ENCODE results near the gene INPP4A. TPM values are rescaled to one million over a fixed set of nuclear protein-coding genes. Genes with fewer than 3 reads are reported as not detected.

Gene INPP4A
- total and polyA plus RNA-seq, 9 of the 15 experiments (the other 6 are each of a cell fraction or from before 2014, with no cell fraction given) = 1.8 to 15.7 (median 8.3) TPM

DNA sequence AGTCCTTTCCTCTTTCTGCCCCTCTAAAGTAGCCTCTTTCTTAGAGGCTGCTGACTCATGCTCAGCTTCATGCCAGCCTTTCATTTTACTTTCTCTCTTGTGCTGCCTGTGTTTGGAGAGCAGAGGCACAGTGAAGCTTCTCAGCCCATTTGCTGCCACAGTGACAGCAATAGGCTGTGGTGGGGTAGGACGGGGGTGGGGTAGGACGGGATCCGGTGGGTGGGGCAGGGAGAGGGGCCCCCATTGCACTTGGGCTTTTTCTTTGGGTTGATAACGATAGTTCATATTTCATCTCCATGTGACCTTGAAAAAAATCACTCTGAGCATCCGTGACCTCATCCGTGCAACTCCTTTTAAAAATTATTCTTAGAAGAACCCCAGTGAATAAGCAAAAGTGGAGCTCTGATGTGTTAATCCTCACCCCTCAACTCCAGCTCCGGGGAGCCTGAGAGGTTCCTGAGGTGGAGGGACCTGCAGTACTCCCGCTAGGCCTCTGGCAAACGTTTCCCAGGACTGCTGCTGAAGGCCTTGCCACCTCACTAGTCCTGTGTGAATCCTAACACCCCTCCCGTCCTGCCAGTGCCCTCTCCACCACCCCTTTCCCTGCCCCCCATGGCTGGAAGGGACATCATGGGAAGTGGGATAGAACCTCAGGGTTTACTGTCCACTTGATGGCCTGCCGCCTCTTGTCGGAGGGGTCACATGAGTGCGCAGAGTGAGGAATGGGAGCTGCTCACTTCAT, 70.8 kb downstream of the INPP4A start:
- Histone ChIP-seq H3K9me3 (replicated peaks; ENCODE audit: control insufficient read depth, insufficient read depth, low read depth, low read length) (no peaks in the 10 kb centered on the region), H3K27ac (ENCODE audit: extremely low read depth, low read depth, low read length) (peak overlapping the region; percentile 8; the same call in 1 of the 3 replicates), H3K4me1 (replicated peaks in 1 of 2; ENCODE audit: control insufficient read depth in 2 of 2, insufficient read depth in 2 of 2, low read length in 2 of 2) (peaks cover 26 to 38% of the 10 kb centered on the region in 2 experiments), H3K79me2 (ENCODE audit: control insufficient read depth, insufficient read depth, low read length) (peaks cover 4% of the 10 kb centered on the region; the same call in 1 of the 3 replicates), H3K36me3 (ENCODE audit: control insufficient read depth, insufficient read depth, low read length) (0 out of 3 replicates have a peak, but pooled peaks cover 5% of the 10 kb centered on the region), H3K4me3 (no peak overlapping the region), H4K20me1 (replicated peaks; ENCODE audit: control insufficient read depth, insufficient read depth, low read length) (no peaks in the 10 kb centered on the region), H3K4me2 (ENCODE audit: insufficient read depth, low read length) (peak overlapping the region; percentile 26; the same call in 1 of the 2 replicates), H3K27me3 (ENCODE audit: control insufficient read depth in 2 of 2, insufficient read depth in 2 of 2, low read length in 2 of 2) (no peaks in the 10 kb centered on the region), H3K9me1 (ENCODE audit: control insufficient read depth, insufficient read depth, low read length) (no peaks in the 10 kb centered on the region), H3K9ac (ENCODE audit: insufficient read depth in 1 of 2, low read depth in 2 of 2, low read length in 2 of 2) (peak overlapping the region in 1 of 2 experiments; percentile 79; a peak in 2 of 4 replicates), H2AFZ (ENCODE audit: low read depth, low read length) (no peak overlapping the region)
- no TSS peak for BruUV-seq (replicated peaks)
- DNase-seq (ENCODE audit: extremely low read depth in 1 of 4, low spot score in 3 of 4) (peak; percentile 22 to 42 (median 28)), FAIRE-seq (peak; percentile 42), ATAC-seq (peak; percentile 30)
- ChIA-PET CTCF (ENCODE audit: low intra/inter-chr PET ratio) (no interaction called here), POLR2A (interaction anchor here (0.6 to 1.3 kb wide), 3 partner anchors 11 to 28 kb away, joined by 3 to 6 read pairs (median 6); no protein-coding TSS in a partner anchor)
- intact Hi-C loops (cut with micrococcal nuclease) (no loop called here), in situ Hi-C loops (cut with MboI) (no loop called here)
- WGBS (ENCODE audit: insufficient coverage, low coverage, missing lambda C conversion rate) = 55% methylated on average over 8 of the region's 13 CpGs
- TF ChIP-seq POLR2H (tag; IDR thresholded peaks at IDR 0.05; ENCODE audit: low read depth) = no peak
- no peak for TF ChIP-seq HDAC1 (IDR thresholded peaks at IDR 0.05)
- TF ChIP-seq, protein P1, sequence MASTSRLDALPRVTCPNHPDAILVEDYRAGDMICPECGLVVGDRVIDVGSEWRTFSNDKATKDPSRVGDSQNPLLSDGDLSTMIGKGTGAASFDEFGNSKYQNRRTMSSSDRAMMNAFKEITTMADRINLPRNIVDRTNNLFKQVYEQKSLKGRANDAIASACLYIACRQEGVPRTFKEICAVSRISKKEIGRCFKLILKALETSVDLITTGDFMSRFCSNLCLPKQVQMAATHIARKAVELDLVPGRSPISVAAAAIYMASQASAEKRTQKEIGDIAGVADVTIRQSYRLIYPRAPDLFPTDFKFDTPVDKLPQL (IDR thresholded peaks at IDR 0.05; ENCODE audit: extremely low read depth, insufficient read length) = no peak
- TF ChIP-seq RBM39 (optimal IDR thresholded peaks at IDR 0.05; ENCODE audit: low read depth, low read length) = no peak
- no peak for TF ChIP-seq ZNF274 (IDR thresholded peaks at IDR 0.05; ENCODE audit: borderline replicate concordance, low read depth, low read length)
- TF ChIP-seq ZNF639 (CRISPR knock-in tag; conservative IDR thresholded peaks at IDR 0.05 in 1 of 2, IDR thresholded peaks at IDR 0.05 in 1 of 2) = 0 out of 4 replicates have a peak, but pooled peaks of 1 of the 2 experiments have one; percentile 45
- TF ChIP-seq ZNF316 (IDR thresholded peaks at IDR 0.05) = peak; percentile 44
- no peak for TF ChIP-seq GABPA (tag; conservative IDR thresholded peaks at IDR 0.05; ENCODE audit: low read depth)
- peak; percentile 73 for TF ChIP-seq NFE2 (IDR thresholded peaks at IDR 0.05; ENCODE audit: low read depth)
- TF ChIP-seq VEZF1 (CRISPR knock-in tag; IDR thresholded peaks at IDR 0.05) = peak; percentile 30; the same call in 1 of the 2 replicates
- peak; percentile 73 for TF ChIP-seq MAFG (tag; conservative IDR thresholded peaks at IDR 0.05)
- TF ChIP-seq NUFIP1 (IDR thresholded peaks at IDR 0.05; ENCODE audit: partially characterized antibody) = no peak
- TF ChIP-seq POLR2AphosphoS2 (IDR thresholded peaks at IDR 0.05; ENCODE audit: low read length) = no peak
- no peak for TF ChIP-seq SRSF9 (IDR thresholded peaks at IDR 0.05; ENCODE audit: borderline replicate concordance, low read depth, low read length)
- TF ChIP-seq, protein P2, sequence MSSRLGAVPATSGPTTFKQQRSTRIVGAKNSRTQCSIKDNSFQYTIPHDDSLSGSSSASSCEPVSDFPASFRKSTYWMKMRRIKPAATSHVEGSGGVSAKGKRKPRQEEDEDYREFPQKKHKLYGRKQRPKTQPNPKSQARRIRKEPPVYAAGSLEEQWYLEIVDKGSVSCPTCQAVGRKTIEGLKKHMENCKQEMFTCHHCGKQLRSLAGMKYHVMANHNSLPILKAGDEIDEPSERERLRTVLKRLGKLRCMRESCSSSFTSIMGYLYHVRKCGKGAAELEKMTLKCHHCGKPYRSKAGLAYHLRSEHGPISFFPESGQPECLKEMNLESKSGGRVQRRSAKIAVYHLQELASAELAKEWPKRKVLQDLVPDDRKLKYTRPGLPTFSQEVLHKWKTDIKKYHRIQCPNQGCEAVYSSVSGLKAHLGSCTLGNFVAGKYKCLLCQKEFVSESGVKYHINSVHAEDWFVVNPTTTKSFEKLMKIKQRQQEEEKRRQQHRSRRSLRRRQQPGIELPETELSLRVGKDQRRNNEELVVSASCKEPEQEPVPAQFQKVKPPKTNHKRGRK (tag; IDR thresholded peaks at IDR 0.05) = no peak
